Measurements from ENCODE around the gene CYB561. TPM values are rescaled to one million over a fixed set of nuclear protein-coding genes. Genes with fewer than 3 reads are reported as not detected.

CYB561 gene
- polyA plus RNA-seq, 3 donors = 5.2 to 11.8 (median 8.3) TPM

- Histone ChIP-seq H3K4me1 (ENCODE audit: control insufficient read depth in 1 of 2, insufficient read depth in 2 of 2, low read length in 2 of 2) (peaks cover 3 to 8% of the 10 kb centered on the region in 2 donors), H3K27me3 (ENCODE audit: control insufficient read depth in 2 of 2, insufficient read depth in 2 of 2, low read length in 2 of 2) (no peaks in the 10 kb centered on the region), H4K20me1 (ENCODE audit: insufficient read depth, low read length) (no peaks in the 10 kb centered on the region), H3K9ac (ENCODE audit: insufficient read depth, low read length, poor library complexity, severe bottlenecking) (no peak overlapping the region), H3K27ac (ENCODE audit: low read depth in 1 of 2, low read length in 2 of 2) (no peak overlapping the region), H3K4me2 (replicated peaks; ENCODE audit: extremely low read depth, low read length, poor library complexity, severe bottlenecking) (no peak overlapping the region), H2AFZ (ENCODE audit: insufficient read depth, low read depth, low read length, poor library complexity, severe bottlenecking) (no peak overlapping the region), H3K4me3 (replicated peaks in 1 of 3; ENCODE audit: low read depth in 2 of 3, low read length in 3 of 3) (no peak overlapping the region), H3K36me3 (replicated peaks in 1 of 2; ENCODE audit: control insufficient read depth in 1 of 2, insufficient read depth in 2 of 2, low read length in 2 of 2) (no peaks in the 10 kb centered on the region), H3K9me3 (replicated peaks in 1 of 2; ENCODE audit: control insufficient read depth in 1 of 2, insufficient read depth in 1 of 2, low read length in 2 of 2) (no peaks in the 10 kb centered on the region), H3K79me2 (ENCODE audit: insufficient read depth, low read length) (no peaks in the 10 kb centered on the region)
- no peak for DNase-seq
- Mint-ChIP-seq H3K4me3 (no peak overlapping the region), H3K27me3 (ENCODE audit: low read depth in 3 of 3) (peaks cover 8 to 24% (median 23%) of the 10 kb centered on the region in 3 donors), H3K36me3 (peaks cover under 1 to 3% of the 10 kb centered on the region in 2 donors), H3K4me1 (peaks cover 13% of the 10 kb centered on the region), H3K9me3 (peaks cover 0 to 4% (median 0%) of the 10 kb centered on the region in 7 donors), H3K27ac (no peak overlapping the region)
- TF ChIP-seq CTCF (IDR thresholded peaks at IDR 0.05) = no peak
- intact Hi-C loops (cut with micrococcal nuclease) = loop anchor here in 1 of 2 donors (10.0 kb wide), 1 partner anchor 92 kb away; no protein-coding TSS in a partner anchor
- WGBS (ENCODE audit: insufficient coverage) = 93% methylated on average over 5 of the region's 7 CpGs
These were observed 7.0 kb upstream of the CYB561 start for GRCh38 chr17:63452962-63453551.

- Mint-ChIP-seq H3K4me1 (peaks cover 17% of the 10 kb centered on the region), H3K36me3 (peaks cover 3% of the 10 kb centered on the region in 2 donors), H3K27ac (no peak overlapping the region), H3K9me3 (peaks cover 0 to 1% (median 0%) of the 10 kb centered on the region in 7 donors), H3K27me3 (ENCODE audit: low read depth in 3 of 3) (peaks cover 7 to 27% (median 25%) of the 10 kb centered on the region in 3 donors), H3K4me3 (no peak overlapping the region)
- Histone ChIP-seq H3K79me2 (ENCODE audit: insufficient read depth, low read length) (no peaks in the 10 kb centered on the region), H3K9me3 (replicated peaks in 1 of 2; ENCODE audit: control insufficient read depth in 1 of 2, insufficient read depth in 1 of 2, low read length in 2 of 2) (no peaks in the 10 kb centered on the region), H3K4me2 (replicated peaks; ENCODE audit: extremely low read depth, low read length, poor library complexity, severe bottlenecking) (no peak overlapping the region), H3K27ac (ENCODE audit: low read depth in 1 of 2, low read length in 2 of 2) (no peak overlapping the region), H3K4me3 (replicated peaks in 1 of 3; ENCODE audit: low read depth in 2 of 3, low read length in 3 of 3) (no peak overlapping the region), H3K27me3 (ENCODE audit: control insufficient read depth in 2 of 2, insufficient read depth in 2 of 2, low read length in 2 of 2) (no peaks in the 10 kb centered on the region), H3K4me1 (ENCODE audit: control insufficient read depth in 1 of 2, insufficient read depth in 2 of 2, low read length in 2 of 2) (peaks cover 9 to 16% of the 10 kb centered on the region in 2 donors), H3K9ac (ENCODE audit: insufficient read depth, low read length, poor library complexity, severe bottlenecking) (no peak overlapping the region), H4K20me1 (ENCODE audit: insufficient read depth, low read length) (no peaks in the 10 kb centered on the region), H3K36me3 (replicated peaks in 1 of 2; ENCODE audit: control insufficient read depth in 1 of 2, insufficient read depth in 2 of 2, low read length in 2 of 2) (no peaks in the 10 kb centered on the region), H2AFZ (ENCODE audit: insufficient read depth, low read depth, low read length, poor library complexity, severe bottlenecking) (no peak overlapping the region)
- no peak for TF ChIP-seq CTCF (IDR thresholded peaks at IDR 0.05)
- WGBS (ENCODE audit: insufficient coverage) = 94% methylated on average over 8 of the region's 15 CpGs
- intact Hi-C loops (cut with micrococcal nuclease) = loop anchor here in 1 of 2 donors (10.0 kb wide), 1 partner anchor 92 kb away; no protein-coding TSS in a partner anchor
- DNase-seq = no peak
These were observed 6.2 kb upstream of the CYB561 start for GRCh38 chr17:63452046-63452961.
